ENCODE results near the gene ATP10D. TPM values are rescaled to one million over a fixed set of nuclear protein-coding genes. Genes with fewer than 3 reads are reported as not detected.

ATP10D gene
- polyA plus RNA-seq, 1 of the 3 experiments (the other 2 are of a cell fraction) = 7.9 TPM

- H2AFZ ChIP-seq (ENCODE audit: low read depth) = no peak overlapping the region
- peak overlapping the region in 1 of 2 experiments; percentile 91; a peak in 1 of 4 replicates for H3K27ac ChIP-seq (ENCODE audit: low read depth in 2 of 2, low read length in 1 of 2)
- WGBS (ENCODE audit: low lambda C conversion rate) = 79% methylated on average over 4 of the region's 4 CpGs
- H3K4me1 ChIP-seq (ENCODE audit: control insufficient read depth in 1 of 2, insufficient read depth in 2 of 2, low read depth in 1 of 2, low read length in 1 of 2) = peaks cover 13 to 26% of the 10 kb centered on the region in 2 experiments; a peak in 3 of 4 replicates
- peaks cover 15 to 42% of the 10 kb centered on the region in 2 experiments for H3K36me3 ChIP-seq (replicated peaks in 1 of 2; ENCODE audit: control insufficient read depth in 1 of 2, insufficient read depth in 2 of 2, low read length in 1 of 2)
- ChIA-PET POLR2A (no interaction called here), CTCF (interaction anchor here (1.2 to 1.3 kb wide), 2 partner anchors 49 to 148 kb away, joined by 3 to 4 read pairs; partner anchors contain the start of gene ATP10D)
- H3F3A ChIP-seq (replicated peaks; ENCODE audit: insufficient read depth) = peaks cover 25% of the 10 kb centered on the region
- H3K9me2 ChIP-seq = no peaks in the 10 kb centered on the region
- TF ChIP-seq EZH2phosphoT487 (IDR thresholded peaks at IDR 0.05; ENCODE audit: borderline replicate concordance, low read depth) = no peak
- no peak for TF ChIP-seq RCOR1 (IDR thresholded peaks at IDR 0.05; ENCODE audit: low read length)
- TF ChIP-seq, protein P1, sequence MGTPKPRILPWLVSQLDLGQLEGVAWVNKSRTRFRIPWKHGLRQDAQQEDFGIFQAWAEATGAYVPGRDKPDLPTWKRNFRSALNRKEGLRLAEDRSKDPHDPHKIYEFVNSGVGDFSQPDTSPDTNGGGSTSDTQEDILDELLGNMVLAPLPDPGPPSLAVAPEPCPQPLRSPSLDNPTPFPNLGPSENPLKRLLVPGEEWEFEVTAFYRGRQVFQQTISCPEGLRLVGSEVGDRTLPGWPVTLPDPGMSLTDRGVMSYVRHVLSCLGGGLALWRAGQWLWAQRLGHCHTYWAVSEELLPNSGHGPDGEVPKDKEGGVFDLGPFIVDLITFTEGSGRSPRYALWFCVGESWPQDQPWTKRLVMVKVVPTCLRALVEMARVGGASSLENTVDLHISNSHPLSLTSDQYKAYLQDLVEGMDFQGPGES (IDR thresholded peaks at IDR 0.05; ENCODE audit: low read depth, low read length) = no peak
- TF ChIP-seq POLR2AphosphoS5 (IDR thresholded peaks at IDR 0.05; ENCODE audit: low read depth, low read length) = no peak
- no peak for TF ChIP-seq GATA2 (CRISPR knock-in tag; IDR thresholded peaks at IDR 0.05)
- no peak for TF ChIP-seq EP300 (IDR thresholded peaks at IDR 0.05; ENCODE audit: borderline replicate concordance in 1 of 2, low read depth in 1 of 2, low read length in 1 of 2)
- TF ChIP-seq RFX5 (IDR thresholded peaks at IDR 0.05; ENCODE audit: low read length) = no peak
- no peak for TF ChIP-seq CTCF (IDR thresholded peaks at IDR 0.05)
- no peak for TF ChIP-seq MXI1 (IDR thresholded peaks at IDR 0.05; ENCODE audit: low read depth, low read length)
- no peak for TF ChIP-seq SMC3 (IDR thresholded peaks at IDR 0.05; ENCODE audit: low read depth, low read length)
- TF ChIP-seq FOSL2 (IDR thresholded peaks at IDR 0.05; ENCODE audit: borderline replicate concordance, low read depth) = no peak
- TF ChIP-seq ZBTB33 (IDR thresholded peaks at IDR 0.05; ENCODE audit: borderline replicate concordance, low read depth) = no peak
- no peak for TF ChIP-seq RXRA (IDR thresholded peaks at IDR 0.05; ENCODE audit: borderline replicate concordance, low read depth)
- TF ChIP-seq CHD2 (IDR thresholded peaks at IDR 0.05; ENCODE audit: low read length, partially characterized antibody) = no peak
- no peak for TF ChIP-seq RAD21 (IDR thresholded peaks at IDR 0.05; ENCODE audit: low read length)
- no peak for TF ChIP-seq NRF1 (IDR thresholded peaks at IDR 0.05; ENCODE audit: low read depth, low read length)
- no peak for TF ChIP-seq MEF2A (IDR thresholded peaks at IDR 0.05; ENCODE audit: borderline replicate concordance, low read depth)
- no peak for TF ChIP-seq TCF12 (IDR thresholded peaks at IDR 0.05)
- TF ChIP-seq USF1 (IDR thresholded peaks at IDR 0.05; ENCODE audit: borderline replicate concordance, low read depth) = no peak
- H3K79me2 ChIP-seq (ENCODE audit: insufficient read depth) = peaks cover 8% of the 10 kb centered on the region; the same call in 1 of the 2 replicates
- H3K9ac ChIP-seq = no peak overlapping the region
- no peak for DNase-seq
- H3K4me3 ChIP-seq (ENCODE audit: low read depth in 2 of 2, low read length in 1 of 2) = no peak overlapping the region
- H4K20me1 ChIP-seq (ENCODE audit: insufficient read depth) = no peaks in the 10 kb centered on the region
- H3K4me2 ChIP-seq = no peak overlapping the region
- no peaks in the 10 kb centered on the region for H3K27me3 ChIP-seq (ENCODE audit: insufficient read depth)
- H3K9me3 ChIP-seq = no peaks in the 10 kb centered on the region; the same call in 1 of the 2 replicates
Measured at GRCh38 chr4:47533689-47534347, 48.7 kb downstream of the ATP10D start.
